ENCODE data around the gene RGS8. TPM values are rescaled to one million over a fixed set of nuclear protein-coding genes. Genes with fewer than 3 reads are reported as not detected.

The RGS8 gene
- total RNA-seq, 1 donor from 2014 or later, result 0.04 TPM

GRCh38 chr1:182668521-182669054 is 15.8 kb downstream of the RGS8 start:
- Histone ChIP-seq H3K36me3 (ENCODE audit: control insufficient read depth, insufficient read depth, low read length) (no peaks in the 10 kb centered on the region), H3K4me3 (ENCODE audit: low read depth, low read length) (no peak overlapping the region), H3K27me3 (ENCODE audit: control insufficient read depth, insufficient read depth, low read length) (peaks cover 13% of the 10 kb centered on the region)
- DNase-seq (ENCODE audit: low read depth), result no peak
- TF ChIP-seq CTCF (IDR thresholded peaks at IDR 0.05; ENCODE audit: insufficient read depth, low read length, poor library complexity, severe bottlenecking), result no peak

DNA sequence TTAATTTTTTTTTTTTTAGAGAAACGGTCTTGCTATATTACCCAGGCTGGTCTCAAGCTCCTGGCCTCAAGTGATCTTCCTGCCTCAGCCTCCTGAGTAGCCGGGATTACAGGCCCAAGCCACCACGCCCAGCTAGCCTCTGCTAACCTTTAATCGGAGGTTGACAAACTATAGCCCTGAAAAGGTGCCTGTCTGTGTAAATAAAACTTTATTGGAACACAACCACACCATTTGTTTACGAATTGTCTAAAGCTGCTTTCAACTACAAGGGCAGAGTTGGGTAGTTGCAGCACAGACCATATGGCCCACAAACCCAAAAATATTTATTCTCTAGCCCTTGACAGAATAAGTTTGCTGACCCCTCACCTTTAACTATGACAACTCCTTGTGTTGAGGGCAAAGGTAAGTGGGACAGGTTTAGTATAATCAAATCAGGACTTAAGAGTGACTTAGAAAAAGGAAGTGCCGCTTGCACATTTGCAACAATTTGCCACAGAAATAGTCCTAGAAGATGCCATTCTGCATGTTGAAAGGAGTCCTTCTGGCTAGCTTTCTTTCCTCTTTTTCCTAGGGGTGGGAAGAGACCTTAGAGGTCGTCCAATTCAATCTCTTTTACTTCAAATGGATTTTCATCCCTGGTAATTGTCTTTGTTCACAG is 16.4 kb downstream of the RGS8 start:
- Histone ChIP-seq H3K4me3 (ENCODE audit: low read depth, low read length) (no peak overlapping the region), H3K36me3 (ENCODE audit: control insufficient read depth, insufficient read depth, low read length) (no peaks in the 10 kb centered on the region), H3K27me3 (ENCODE audit: control insufficient read depth, insufficient read depth, low read length) (peaks cover 13% of the 10 kb centered on the region)
- no peak for DNase-seq (ENCODE audit: low read depth)
- no peak for TF ChIP-seq CTCF (IDR thresholded peaks at IDR 0.05; ENCODE audit: insufficient read depth, low read length, poor library complexity, severe bottlenecking)

DNA sequence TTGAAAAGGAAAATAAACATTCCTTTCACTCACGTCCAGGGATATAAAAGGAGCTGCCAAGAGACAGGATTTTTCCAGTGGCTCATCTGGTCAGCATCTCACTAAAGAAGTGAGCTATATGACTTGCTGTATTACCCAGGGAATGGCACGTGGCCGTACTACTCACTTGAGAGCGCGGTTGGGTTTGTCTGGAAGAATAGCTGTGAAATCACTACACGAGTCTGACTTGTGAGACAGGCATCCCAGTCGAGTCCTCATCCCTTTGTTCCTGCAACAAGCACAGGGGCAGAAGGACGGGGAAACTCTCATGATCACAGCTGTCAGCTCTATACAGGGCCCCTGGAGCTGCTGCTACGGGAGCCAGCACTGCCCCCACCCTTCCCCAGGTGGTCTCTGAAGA is 17.7 kb downstream of the RGS8 start:
- H3K27me3 ChIP-seq (ENCODE audit: control insufficient read depth, insufficient read depth, low read length), result peaks cover 3% of the 10 kb centered on the region

DNA sequence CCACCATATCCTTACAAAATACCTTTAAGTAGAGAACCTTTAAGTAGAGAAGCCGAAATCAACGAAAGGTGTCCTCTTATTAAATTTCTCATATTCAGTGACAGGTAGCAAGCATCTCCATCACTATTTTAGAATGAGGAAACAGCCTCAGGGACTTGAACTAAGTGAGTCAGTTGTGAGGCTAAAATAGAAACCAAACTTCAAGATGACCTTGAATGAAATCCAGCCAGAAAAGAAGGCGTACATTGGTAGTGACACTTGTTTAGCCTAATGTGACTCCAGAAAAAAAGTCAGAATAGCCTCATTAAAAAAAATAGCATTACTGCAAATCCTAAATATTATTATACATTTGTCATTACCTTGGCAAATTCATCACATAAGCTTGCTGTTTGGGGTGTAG is 20.1 kb downstream of the RGS8 start:
- no peaks in the 10 kb centered on the region for H3K27me3 ChIP-seq (ENCODE audit: control insufficient read depth, insufficient read depth, low read length)
- TF ChIP-seq CTCF (IDR thresholded peaks at IDR 0.05; ENCODE audit: insufficient read depth, low read length, poor library complexity, severe bottlenecking), result no peak
- H3K36me3 ChIP-seq (ENCODE audit: control insufficient read depth, insufficient read depth, low read length), result no peaks in the 10 kb centered on the region
- no peak for DNase-seq (ENCODE audit: low read depth)
- H3K4me3 ChIP-seq (ENCODE audit: low read depth, low read length), result no peak overlapping the region

More for the DNA sequence above, 17.7 kb downstream of the RGS8 start:
- no peak for TF ChIP-seq CTCF (IDR thresholded peaks at IDR 0.05; ENCODE audit: insufficient read depth, low read length, poor library complexity, severe bottlenecking)
- DNase-seq (ENCODE audit: low read depth), result no peak
- no peaks in the 10 kb centered on the region for H3K36me3 ChIP-seq (ENCODE audit: control insufficient read depth, insufficient read depth, low read length)
- no peak overlapping the region for H3K4me3 ChIP-seq (ENCODE audit: low read depth, low read length)

DNA sequence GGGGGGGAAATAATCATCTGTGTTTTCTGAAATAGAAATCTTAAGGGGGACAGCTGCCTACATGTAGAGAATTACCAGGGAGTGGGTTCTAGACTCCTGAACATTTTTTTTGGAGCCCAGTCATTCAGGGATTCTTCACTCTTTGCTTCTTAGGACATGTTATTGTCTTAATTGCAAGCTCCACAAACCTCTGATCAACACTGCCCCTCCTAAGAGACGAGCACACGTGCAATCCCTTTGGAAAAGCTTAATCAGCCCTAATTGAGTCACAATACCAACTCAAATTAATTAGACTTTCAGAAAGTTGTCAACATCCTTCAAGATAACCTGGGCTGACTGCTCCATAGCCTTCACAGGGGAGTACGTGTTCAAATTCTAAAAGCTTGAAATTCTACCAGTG is 21.4 kb downstream of the RGS8 start:
- no peaks in the 10 kb centered on the region for H3K36me3 ChIP-seq (ENCODE audit: control insufficient read depth, insufficient read depth, low read length)
- H3K27me3 ChIP-seq (ENCODE audit: control insufficient read depth, insufficient read depth, low read length), result no peaks in the 10 kb centered on the region
- H3K4me3 ChIP-seq (ENCODE audit: low read depth, low read length), result no peak overlapping the region
- no peak for DNase-seq (ENCODE audit: low read depth)
- no peak for TF ChIP-seq CTCF (IDR thresholded peaks at IDR 0.05; ENCODE audit: insufficient read depth, low read length, poor library complexity, severe bottlenecking)
